ENCODE measurements around the gene HDHD5.

Gene HDHD5

GRCh38 chr22:17112491-17113042, 46.5 kb downstream of the HDHD5 start:
- no peak for DNase-seq (ENCODE audit: low spot score)
- TF ChIP-seq CTCF (IDR thresholded peaks at IDR 0.05), result no peak
- Histone ChIP-seq H3K27ac (no peak overlapping the region), H3K4me3 (no peak overlapping the region)

DNA sequence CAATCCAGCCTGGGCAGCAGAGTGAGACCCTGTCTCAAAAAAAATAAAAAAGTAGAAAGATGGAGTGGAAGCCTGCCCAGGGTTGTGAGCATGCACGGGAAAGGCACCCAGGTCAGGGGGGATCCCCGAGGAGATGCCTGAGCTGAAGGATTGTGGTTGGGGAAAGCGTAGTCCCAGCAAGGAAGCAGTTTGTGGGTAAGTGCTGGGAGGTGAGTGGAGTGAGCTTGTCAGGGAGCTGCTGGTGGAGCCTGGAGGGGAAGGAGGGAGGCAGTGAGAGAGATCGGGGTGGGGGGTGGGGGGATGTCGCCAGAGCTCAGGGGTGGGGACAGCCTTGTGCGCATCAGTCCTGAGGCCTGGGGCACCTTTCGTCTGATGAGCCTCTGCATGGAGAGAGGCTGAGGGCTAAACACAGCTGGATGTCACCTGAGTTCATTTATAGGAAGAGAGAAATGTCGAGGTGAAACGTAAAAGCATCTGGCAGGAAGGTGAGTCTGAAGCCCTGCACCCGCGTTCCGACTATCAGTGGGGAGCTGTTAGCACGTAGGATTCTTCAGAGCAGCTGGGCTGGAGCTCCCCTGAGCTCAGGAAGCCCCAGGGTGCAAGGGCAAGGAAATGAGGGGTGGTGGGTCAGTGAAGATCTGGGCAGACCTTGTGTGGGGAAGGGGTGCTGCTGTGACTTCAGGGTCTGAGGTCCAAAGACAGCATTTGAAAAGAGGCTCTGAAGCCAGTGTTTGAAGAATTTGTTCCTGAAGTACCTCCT, 48.1 kb downstream of the HDHD5 start:
- no peak for TF ChIP-seq CTCF (IDR thresholded peaks at IDR 0.05)
- DNase-seq (ENCODE audit: low spot score), result no peak
- Histone ChIP-seq H3K4me3 (no peak overlapping the region), H3K27ac (no peak overlapping the region)

DNA sequence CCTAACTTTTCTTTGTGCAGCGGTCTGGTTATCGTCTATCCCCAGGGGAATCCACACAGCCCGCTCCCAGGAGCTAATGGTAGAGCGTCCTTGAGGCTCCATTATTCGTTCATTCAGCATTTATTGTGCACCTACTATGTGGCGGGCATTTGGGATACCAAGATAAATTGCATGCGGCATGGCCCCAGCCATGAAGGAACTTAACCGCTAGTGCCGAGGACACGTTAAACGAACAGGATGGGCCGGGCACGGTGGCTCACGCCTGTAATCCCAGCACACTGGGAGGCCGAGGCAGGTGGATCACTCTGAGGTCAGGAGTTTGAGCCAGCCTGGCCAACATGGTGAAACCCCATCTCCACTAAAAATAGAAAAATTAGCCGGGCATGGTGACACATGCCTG, 49.1 kb downstream of the HDHD5 start:
- no peak for DNase-seq (ENCODE audit: low spot score)
- Histone ChIP-seq H3K4me3 (no peak overlapping the region), H3K27ac (no peak overlapping the region)
- TF ChIP-seq CTCF (IDR thresholded peaks at IDR 0.05), result no peak

DNA sequence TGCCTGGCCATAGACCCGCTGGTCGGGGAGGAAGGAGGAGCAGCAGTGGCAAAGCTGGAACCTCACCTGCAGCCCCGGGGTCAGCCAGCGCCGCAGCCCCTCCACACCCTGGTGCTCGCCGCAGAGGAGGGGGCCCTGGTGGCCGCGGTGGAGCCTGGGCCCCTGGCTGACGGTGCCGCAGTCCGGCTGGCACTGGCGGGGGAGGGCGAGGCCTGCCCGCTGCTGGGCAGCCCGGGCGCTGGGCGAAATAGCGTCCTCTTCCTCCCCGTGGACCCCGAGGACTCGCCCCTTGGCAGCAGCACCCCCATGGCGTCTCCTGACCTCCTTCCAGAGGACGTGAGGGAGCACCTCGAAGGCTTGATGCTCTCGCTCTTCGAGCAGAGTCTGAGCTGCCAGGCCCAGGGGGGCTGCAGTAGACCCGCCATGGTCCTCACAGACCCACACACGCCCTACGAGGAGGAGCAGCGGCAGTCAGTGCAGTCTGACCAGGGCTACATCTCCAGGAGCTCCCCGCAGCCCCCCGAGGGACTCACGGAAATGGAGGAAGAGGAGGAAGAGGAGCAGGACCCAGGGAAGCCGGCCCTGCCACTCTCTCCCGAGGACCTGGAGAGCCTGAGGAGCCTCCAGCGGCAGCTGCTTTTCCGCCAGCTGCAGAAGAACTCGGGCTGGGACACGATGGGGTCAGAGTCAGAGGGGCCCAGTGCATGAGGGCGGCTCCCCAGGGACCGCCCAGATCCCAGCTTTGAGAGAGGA, 49.8 kb downstream of the HDHD5 start:
- Histone ChIP-seq H3K27ac (no peak overlapping the region), H3K4me3 (no peak overlapping the region)
- no peak for DNase-seq (ENCODE audit: low spot score)
- TF ChIP-seq CTCF (IDR thresholded peaks at IDR 0.05), result no peak

DNA sequence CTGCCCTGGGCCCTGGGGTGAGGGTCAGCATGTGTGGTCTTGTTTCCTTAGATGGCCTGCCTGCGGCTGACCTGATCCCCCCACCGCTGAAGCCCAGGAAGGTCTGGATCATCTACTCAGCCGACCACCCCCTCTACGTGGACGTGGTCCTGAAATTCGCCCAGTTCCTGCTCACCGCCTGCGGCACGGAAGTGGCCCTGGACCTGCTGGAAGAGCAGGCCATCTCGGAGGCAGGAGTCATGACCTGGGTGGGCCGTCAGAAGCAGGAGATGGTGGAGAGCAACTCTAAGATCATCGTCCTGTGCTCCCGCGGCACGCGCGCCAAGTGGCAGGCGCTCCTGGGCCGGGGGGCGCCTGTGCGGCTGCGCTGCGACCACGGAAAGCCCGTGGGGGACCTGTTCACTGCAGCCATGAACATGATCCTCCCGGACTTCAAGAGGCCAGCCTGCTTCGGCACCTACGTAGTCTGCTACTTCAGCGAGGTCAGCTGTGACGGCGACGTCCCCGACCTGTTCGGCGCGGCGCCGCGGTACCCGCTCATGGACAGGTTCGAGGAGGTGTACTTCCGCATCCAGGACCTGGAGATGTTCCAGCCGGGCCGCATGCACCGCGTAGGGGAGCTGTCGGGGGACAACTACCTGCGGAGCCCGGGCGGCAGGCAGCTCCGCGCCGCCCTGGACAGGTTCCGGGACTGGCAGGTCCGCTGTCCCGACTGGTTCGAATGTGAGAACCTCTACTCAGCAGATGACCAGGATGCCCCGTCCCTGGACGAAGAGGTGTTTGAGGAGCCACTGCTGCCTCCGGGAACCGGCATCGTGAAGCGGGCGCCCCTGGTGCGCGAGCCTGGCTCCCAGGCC, 50.6 kb downstream of the HDHD5 start:
- no peak for DNase-seq (ENCODE audit: low spot score)
- H3K4me3 ChIP-seq, result no peak overlapping the region
- no peak overlapping the region for H3K27ac ChIP-seq
- TF ChIP-seq CTCF (IDR thresholded peaks at IDR 0.05), result no peak

DNA sequence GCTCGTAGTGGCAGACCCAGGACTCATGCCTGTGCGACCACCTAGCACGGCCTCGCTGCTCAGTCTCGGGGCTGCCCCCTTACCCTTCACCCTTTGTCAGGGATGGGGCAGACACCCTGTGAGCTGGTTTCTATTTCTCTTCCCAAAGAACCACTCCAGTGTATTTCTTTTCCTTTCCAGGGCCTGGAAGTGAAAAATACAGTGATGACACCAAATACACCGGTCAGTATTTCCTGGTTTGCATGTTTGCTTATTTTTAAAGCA, 51.6 kb downstream of the HDHD5 start:
- Histone ChIP-seq H3K27ac (peak overlapping the region in 1 of 2 donors; percentile 50), H3K4me3 (no peak overlapping the region)
- DNase-seq (ENCODE audit: low spot score), result no peak
- TF ChIP-seq CTCF (IDR thresholded peaks at IDR 0.05), result no peak

All from coronary artery (tissue), 2 donors.